HG02678 (cell line): ENCODE measurements around the gene MSI1.

Experiments
- ATAC-seq: cut with Tn5 transposase; IDR thresholded peaks from one replicate; pipeline ENCODE4 v1.9.1; 2021; ENCODE audit warnings: mild to moderate bottlenecking, moderate library complexity; ENCODE audit not compliant: unreplicated experiment

The MSI1 gene

GRCh38 chr12:120377611-120378010 lies 8.6 kb upstream of the MSI1 start:
- ATAC-seq, result no peak

- ATAC-seq, result no peak
These were observed 8.1 kb upstream of the MSI1 start for GRCh38 chr12:120376934-120377572.

DNA sequence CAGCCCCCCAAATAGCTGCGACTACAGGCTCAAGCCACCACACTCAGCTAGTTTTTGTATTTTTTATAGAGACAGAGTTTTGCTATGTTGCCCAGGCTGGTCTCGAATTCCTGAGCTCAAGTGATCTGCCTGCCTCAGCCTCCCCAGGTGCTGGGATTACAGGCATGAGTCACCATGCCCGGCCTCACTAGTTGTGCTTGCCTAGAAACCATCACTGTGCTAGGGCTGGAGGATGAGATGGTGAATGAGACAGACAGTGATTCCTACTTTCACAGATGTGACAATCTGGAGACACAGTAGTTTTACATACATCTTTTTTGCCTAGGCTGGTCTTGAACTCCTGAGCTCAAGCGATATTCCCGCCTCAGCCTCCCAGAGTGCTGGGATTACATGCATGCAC lies 7.5 kb upstream of the MSI1 start:
- ATAC-seq, result no peak

DNA sequence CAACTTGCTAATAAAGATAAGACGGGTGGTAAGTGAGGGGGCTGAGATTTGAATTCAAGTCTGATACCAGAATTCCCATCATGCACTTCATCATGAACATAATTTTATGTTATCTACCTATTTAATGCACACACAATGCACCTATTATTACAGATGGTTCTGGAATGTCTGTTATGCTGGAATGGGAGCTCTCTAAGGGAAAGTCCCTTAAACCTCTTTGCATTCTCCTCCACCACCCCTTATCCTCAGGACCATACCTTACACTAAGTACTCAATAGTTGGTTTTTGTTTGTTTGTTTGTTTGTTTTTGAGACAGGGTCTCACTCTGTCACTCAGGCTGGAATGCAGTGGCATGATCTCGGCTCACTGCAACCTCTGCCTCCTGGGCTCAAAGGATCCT lies 7.0 kb upstream of the MSI1 start:
- no peak for ATAC-seq

GRCh38 chr12:120373683-120374082 lies 4.7 kb upstream of the MSI1 start:
- ATAC-seq, result no peak

DNA sequence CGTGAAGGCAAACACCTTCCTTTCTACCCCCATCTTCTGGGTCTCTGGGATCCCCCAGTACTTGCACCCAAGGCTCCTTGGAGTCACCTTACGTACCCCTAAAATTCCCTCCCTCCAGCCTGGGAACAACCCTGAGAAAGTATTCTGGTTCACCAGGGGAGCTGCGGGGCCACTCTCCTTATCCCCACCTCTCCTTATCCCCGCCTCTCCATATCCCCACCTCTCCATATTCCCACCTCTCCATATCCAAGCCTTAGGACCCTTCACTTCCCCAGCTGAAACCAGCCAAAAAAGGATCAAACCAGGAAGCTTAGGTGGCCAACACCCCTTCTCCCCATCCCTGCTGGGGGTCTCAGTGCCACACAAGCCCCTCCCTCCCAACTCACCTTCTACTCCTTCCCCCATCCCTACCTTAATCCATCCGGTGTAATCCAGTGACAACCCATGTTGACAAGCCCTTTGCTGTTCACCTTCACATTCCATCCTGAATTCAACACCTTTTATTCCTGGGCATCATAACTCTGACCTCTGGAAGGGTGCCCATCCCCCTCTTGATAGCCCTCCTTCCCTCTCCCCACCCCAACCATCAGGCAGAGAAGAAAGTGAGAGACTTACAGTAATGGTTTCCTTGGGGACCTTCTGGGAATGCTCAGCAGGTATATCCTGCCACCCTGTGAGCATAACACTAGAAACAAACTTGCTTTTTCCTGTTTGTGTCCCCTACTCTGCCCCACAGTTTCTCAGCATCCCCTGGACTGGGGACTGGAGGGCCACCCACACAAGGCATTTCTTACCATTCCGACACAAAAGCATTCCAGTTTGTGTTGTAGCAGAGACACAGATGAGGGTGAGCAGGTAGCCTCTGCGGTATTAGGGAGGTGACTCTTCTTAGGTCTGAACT lies 1.6 kb upstream of the MSI1 start:
- no peak for ATAC-seq

DNA sequence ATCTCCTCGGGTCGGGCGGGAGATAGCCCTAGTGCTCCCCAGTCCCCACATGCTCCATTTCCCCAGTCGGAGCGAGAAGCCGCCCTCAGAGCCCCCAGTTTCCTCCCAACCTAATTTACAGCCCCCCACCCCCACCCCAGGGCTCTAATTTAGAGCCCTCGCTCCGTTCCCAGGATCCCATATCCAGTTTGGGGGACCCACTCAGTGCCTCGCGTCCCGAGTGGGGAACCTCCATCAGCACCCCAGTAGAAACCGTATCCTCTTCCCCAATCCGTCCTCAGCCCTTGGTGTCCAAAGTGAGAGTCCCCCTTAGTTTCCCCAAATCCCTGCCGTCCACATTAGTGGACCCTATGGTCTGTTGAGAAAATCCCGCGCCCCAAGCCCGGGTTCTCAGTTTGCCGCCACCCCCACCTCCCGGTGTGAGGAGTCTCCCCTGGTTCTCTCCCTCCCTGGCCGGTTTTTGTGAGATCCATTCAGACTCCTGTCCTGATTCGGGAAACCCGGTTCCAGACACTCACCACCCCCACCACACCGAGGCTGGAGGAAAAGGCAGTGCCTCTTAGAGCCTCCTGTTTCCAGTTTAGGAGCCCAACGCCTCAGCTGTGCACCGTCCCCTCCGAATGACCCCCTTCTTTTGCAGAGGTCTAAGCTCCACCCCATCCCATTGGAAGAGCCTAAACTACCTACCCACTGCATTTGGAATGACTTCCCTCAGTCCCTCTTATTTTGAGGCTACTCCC lies 809 bp upstream of the MSI1 start:
- no peak for ATAC-seq

DNA sequence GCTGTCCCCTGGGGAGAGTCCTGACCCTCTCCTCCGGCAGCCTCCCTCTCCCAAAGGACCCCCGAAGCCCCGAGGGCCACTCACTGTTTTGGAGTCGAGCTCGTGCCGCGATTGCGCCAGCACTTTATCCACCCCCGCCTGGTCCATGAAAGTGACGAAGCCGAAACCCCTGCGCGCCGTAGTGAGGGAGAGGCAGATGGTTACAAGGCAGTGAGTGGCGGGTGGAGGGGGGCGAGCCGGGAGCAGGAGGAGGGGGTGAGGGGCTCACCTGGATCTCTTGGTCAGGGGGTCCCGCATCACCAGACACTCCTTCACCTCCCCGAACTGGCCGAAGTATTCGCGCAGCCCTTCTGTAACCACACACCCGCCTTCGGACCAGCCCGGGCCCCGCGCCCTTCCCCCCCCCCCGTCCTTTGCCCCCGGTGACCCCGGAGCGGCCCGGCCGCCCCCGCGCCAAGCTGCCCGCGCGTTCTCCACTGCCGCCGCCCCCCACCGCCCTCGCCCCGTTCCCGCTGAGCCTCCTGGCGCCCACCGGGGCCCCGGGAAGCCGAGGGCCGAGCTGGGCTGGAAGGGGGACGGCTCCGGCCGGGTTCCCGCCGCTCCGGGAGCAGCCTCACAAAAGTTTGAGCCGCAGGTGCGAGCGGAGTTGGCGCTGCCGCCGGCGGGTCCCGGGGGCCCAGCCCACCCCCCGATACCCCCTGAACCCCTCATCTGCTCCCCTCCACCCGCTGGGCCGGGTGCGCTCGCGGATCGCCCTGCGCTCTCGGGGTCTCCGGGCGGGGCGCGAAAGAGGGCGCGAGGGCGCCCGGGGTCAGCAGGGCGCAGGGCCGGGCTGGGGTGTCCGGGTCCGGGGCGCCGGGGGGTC lies 808 bp downstream of the MSI1 start:
- ATAC-seq, result no peak

DNA sequence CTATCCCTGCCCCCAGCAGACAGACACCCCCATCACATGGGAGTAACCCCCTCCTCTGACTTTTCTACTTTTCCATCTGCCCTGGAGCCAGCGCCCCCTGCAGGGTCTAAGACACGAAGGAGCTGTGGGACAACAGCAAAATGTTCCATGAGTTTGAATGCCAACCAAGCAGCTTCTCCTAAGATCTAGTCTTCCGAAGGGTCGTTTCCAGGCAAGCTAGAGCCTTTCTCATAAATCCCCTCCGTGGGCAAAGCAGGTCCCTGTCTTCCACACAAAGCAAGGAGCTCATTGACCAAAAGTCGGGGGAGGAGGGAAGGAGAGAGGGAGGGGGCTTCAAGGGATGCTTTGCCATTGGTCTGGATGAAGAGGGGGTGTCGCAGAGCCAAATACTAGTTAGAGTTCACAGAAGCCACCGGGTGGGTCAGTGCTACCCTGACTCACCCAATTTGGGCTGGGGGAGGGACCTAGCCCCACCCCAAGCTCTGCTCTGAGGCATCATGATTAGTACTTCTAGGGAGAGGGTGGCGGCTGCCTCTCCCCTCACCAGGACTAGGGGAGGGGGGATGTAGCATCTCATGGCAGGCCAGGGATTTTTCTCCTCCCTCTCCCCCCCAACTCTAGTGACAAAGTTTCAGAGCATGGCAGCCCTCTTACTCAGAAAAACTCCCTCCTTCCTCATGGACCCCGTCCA lies 1.6 kb downstream of the MSI1 start:
- no peak for ATAC-seq

DNA sequence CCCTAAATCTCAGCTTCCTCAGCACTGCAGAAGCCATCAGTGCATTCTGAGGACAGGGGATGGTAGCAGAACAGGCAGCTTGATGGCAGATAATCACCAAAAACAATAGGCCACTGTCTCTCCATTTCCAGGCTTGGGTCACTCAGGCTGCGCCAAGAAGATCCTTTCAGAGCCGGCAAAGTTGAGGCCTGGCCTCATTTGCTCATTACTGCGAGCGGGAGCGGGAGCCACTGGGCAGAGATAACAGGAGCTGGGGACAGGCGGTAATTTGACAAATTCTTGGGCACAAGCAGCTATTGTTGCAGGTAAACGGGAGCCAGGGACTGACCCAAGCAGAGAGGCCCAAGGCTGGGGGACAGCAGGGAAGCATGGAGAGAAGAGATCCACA lies 2.1 kb downstream of the MSI1 start:
- no peak for ATAC-seq

DNA sequence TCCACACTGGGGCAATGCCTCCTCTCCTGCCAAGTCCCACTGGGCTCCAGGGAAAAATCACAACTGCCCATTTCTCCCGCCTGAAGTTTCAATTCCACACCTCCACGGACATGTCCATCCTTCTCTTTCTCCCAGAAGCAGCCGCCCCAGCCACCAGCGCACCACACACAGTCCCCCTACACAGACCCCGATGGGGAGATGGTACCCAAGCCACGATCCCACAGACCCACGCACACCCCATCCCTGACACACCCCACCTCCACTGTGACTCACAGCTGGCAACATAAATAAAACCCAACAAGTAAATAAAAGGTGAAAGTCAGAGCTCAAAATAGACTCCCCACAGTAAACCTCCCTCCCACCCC lies 2.6 kb downstream of the MSI1 start:
- no peak for ATAC-seq

DNA sequence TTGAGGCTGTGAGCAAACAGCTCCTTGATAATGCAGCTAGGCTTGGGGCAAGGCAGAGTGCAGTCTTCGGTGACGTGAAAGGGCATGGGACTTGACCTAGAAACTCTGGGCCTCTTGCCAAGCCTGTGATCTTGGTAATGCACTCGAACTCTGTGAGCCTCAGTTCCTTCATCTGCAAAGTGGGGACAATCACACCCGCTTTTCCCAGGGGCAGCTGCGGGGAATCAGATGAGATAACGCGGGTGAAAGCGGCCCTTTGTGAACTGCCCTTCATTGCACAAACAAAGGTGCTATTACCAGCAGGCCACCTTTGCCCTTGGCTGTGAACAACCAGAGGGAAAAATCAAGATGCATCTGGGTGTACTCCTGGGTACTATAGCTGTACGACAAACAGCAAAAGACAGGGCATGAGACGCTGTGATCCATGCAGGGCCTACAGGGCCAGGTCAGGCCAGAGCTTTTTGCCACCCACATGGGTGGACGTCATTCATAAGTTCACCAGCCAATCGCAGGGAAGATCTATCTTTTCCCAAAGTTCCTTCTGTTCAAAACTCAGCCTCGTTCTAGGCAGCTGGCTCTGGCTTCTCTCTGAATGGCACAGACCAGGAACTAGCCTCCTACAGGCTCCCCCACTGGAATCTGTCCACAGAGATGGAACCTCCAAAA lies 3.2 kb downstream of the MSI1 start:
- no peak for ATAC-seq

- no peak for ATAC-seq
These were observed 4.5 kb downstream of the MSI1 start for GRCh38 chr12:120364487-120364886.

DNA sequence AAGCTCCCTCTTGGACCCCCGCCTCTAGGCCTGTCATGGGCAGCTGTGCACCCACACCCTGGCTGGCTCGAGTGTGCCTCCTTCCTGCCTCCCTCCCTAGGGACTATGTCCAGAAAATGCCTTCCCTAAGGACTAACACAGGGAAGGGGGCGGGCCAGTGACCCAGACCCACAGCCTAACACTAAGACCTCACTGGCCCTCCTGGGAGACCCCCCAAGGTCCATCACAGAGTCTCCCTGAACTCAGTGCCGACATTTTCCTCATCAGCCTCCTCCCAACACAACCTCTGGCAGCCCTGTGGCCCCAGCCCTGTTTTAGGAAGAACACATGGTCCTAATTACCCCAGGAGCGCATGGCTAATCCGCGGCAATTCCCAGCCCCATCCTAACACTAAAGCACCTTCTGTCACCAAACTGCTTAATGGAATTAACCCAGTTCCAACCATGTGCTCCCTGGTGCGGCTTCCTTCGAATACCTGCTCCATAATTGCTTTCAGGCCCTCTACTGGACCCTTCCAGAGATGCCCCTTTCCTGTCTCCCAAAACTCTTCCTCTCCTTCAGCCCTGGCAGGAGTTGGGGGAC lies 5.6 kb downstream of the MSI1 start:
- ATAC-seq, result no peak

DNA sequence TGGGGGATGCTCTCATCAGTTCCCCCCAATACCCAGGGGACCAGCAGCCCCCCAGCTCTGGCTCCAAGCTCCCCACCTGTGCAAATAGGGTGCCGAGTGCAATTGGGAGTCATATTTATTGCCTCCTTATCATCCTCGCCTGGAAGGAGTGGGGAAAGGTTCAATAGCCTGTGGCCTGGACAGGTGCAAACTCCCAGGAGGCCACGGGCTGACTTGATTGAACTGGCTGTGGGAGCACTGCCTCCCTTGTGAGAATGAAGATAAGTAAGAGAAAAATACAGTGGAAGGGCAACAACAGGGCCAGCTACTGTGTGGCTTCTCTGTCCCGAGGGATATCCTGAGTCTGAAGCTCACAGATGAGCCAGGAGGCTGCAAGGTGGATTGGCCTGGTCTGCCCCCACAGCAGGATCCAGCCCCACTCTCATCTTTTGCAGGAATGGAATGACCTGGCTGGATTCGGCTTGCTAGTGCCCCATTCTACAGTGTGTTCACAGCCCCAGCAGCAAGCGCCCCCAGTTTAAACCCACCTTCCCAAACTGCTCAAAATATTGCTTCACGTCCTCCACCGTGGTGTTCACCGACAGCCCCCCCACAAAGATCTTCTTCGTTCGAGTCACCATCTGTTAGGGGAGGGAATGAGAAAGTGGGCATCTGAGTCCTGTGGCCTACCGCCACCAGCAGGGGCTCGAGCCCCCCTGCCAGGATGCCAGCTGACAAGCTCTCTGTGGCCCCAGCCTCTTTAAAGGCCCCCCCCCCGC lies 6.3 kb downstream of the MSI1 start:
- no peak for ATAC-seq

GRCh38 chr12:120361506-120362208 lies 7.3 kb downstream of the MSI1 start:
- no peak for ATAC-seq

- no peak for ATAC-seq
These were observed 9.8 kb downstream of the MSI1 start for GRCh38 chr12:120359128-120359527.
